Raji (cell line): ENCODE measurements around the gene SORBS2.

Experiments used
- POLR2A ChIP-seq: IDR thresholded peaks from 2 replicates; pipeline ENCODE4 v1.6.1; 2011; ENCODE audit warnings: low read depth, low read length, control low read depth; ENCODE audit not compliant: insufficient read depth

Gene SORBS2

DNA sequence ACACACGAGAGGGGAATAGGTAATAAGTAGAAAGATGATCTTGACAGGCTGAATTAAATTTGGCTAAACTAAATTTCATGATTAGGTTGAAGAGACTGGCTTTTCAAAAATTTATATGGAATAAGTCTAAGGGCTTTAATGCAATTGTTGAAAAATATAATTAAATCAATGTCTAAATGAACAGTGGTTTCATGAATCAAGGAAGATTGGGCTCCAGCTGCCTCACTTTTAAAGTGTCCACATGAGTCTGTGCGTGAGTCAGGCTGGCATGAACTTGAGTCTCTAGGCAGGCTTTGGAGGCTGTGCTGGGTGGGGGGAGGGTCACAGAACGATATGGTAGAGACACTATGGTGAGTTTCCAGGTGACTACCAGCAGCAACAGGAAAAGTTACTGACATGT is 111.9 kb downstream of the SORBS2 start:
- no peak for TF ChIP-seq POLR2A

DNA sequence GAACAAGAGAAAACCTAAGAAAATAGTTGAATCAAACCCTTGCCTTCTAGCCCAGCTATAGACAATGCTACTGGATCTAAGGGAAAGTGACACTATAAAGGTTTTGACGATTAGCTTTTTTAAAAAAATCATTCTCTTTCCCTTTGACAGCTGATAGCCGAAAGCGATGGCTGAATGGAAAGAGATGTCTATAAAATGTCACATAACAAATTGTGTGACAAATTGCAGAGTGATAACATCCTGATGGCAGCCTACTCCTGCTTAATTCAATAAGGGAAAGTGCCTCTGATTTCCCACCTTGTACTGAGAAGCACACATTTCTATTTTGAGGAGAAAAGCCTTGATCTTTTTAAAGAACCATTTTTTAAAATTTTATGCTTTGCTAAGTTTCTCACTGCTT is 114.5 kb downstream of the SORBS2 start:
- TF ChIP-seq POLR2A, result no peak

DNA sequence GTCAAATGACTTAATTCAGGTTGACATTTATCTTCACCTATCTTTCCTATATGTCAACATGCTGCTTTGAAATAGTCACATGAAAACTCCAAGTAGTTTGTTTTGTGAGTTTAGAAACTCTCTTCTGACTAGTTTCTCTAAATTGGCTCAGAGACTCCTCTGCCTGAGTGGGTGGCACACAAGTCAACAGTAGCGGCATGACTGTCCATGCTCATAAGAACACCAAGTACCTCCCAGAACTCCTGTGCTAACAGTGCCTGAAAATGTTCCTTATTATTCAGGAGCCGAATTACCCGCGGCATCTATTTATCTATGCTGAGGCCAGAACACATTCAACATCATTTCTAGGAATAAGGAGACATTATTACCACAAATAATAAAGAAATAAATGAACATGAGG is 116.3 kb downstream of the SORBS2 start:
- no peak for TF ChIP-seq POLR2A

DNA sequence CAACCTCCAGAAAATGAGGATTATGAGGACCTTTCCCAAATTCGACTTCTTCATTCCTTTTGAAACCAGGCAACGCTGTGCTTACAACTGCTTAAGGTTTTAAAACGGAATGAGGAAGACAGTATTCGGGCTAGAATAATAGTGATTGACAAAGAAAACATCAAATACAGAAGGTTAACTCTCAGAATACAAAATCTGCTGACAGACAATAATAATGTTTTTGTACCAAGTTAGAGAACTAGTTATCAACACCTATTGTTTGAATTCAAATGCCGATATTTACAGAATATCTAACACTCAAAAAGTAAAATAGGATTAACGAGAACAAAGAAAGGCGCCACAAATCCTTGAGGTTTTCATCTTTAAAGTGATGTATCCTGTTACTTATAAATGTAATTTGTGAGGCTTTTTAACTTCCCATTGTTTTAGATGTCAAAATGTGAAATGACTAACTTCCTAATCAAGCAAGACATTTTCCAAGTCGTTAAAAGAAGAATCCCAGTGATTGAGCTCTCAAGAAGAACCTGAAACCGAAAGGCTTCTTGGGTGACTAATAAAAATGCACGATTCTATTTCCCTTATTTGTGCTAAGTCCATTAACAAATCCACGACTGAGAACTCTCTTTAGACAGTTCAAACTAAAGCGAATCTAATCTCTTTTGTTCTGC is 118.3 kb downstream of the SORBS2 start:
- TF ChIP-seq POLR2A, result no peak

DNA sequence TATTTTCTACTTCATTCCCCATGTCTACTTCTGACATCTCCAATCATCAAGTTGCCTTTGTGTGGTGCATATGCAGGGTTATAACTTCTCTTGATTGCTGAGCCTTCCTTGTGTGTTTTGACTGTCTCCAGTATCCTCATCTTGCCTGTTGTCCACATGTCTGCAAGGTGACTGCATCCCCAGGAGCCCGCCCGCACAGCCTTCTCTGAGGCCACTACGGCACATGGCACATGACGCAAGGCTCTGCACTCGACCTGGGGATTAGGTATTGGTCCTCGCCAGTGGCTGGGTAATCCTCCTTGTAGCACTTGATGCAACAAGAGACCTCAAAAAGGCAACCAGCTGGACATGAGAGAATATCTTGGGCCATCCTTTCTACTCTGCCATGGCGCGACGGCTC is 122.6 kb downstream of the SORBS2 start:
- TF ChIP-seq POLR2A, result no peak

DNA sequence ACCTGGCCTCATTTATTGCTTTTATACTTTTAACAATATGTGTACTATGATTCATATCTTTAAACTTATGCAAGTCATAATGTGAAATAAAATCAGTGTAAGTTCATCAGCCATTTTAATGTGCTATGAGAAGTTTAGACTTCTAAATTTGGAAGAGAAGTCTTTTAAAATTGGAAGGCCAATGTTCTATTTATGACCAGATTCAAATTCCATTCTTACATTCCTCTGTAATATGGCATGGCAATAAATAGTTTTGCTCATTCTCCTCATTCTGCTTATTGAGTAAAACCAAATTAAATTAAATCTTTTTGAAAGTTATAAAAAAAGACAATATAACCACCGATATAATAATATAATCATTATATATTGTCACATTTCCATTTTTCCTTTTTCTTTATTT is 126.2 kb downstream of the SORBS2 start:
- no peak for TF ChIP-seq POLR2A

DNA sequence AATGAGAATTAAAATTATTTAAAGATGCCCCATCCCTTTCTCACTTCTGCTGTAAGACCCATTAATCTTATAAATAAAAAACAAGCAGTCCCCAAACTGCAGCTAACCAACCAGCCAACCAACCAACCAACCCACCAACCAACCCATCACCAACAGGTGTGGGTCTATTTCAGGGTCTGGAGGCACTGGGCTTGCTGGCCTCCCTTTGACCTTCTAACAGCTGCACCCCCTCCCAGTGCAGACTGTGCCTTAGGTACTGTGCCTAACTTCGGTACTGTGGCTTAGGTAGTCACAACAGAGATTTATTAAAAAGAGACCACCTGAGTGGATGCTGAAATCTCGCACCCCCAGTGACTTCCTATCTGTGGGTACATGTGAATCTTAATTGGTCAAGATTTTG is 128.1 kb downstream of the SORBS2 start:
- TF ChIP-seq POLR2A, result no peak

DNA sequence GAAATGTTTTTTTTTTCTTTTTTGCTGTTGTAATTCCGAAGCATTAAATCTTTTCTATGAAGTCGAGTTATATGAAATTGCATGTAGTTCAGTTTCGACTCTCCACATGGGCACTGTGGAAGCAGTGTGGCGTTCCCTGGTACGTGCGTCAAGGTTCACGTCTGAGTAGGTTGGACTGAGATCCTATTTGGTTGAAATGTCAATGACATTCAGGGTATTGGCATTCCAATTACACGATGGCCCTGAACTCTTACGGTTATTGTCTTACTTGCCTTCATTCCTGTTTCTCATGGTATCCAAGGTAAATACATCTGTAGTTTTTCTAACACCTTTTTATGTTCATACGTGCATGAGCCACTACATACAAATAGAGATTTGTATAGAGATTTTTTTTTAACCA is 128.8 kb downstream of the SORBS2 start:
- no peak for TF ChIP-seq POLR2A

DNA sequence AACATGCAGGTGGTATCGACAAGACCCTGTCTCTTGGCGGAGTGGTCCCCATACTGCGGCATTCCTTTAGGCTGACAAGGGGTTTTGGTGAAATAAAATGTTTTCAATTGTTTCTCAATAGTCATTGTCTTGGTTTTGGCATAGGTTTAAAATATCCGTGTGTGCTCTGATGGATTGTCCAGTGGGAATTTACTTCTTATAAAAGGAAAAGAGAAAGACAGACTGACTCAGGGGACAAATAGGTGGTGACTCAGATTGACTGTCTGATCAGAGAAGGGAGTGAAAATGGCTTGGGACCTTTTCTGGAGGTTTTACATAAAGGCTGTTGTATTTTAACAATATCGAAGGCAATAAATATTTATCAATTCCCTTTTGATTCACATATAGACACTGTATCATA is 129.8 kb downstream of the SORBS2 start:
- TF ChIP-seq POLR2A, result no peak

DNA sequence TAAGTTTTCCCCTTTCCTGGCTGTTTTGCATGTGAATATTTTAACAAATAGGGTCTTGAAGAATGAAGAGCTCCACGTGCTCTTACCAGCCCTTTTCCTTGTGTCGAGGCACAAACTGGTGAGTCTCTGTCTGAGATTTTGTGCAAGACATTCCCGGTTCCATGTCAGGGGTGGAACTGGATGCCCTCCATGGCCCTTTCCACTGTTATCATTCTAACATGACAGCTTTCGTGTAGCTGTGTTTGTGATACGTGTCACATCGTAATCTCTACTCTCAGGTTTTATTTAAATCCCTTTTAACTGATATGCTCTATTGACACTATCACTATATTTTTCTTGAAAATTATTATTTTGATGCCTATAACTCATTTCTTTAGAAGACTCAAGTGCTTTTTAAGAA is 130.4 kb downstream of the SORBS2 start:
- TF ChIP-seq POLR2A, result no peak

DNA sequence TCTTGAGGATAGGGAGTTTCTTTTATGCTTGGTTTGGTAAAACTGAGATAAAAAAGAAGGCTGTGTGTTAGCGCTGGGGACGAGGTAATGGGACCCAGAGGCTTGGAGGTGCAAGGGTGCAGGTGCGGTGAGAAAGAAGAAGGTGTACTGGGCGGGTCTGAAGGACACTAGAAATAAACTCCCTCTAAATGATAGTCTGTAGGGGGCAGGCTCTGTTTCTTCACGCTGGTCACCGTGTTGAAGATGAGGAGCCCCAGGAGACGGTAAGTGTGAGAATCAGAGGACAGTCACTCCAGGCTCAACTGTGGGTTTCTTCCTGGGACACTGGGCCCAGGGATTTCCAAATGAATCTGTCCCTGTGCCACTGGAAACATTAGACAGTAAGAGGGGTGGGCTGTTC is 131.4 kb downstream of the SORBS2 start:
- TF ChIP-seq POLR2A, result no peak

DNA sequence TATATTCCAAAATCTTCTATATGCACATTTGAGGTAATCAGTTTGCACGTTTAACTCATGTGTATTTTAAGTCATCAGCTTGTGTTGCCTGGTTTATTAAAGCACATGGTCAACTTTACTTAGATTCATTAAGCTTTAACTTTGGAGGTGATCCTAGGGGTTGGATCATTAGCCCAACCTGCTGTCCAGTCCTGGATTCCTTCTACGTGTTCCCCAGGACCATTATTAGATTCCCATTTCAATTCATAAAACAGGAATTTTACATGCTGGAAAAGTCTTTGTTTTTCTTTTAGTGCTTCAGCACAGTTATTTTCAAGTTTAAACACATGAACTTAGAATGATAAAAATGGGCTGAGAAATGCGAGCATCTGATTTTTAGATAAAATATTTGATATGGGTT is 132.5 kb downstream of the SORBS2 start:
- no peak for TF ChIP-seq POLR2A

DNA sequence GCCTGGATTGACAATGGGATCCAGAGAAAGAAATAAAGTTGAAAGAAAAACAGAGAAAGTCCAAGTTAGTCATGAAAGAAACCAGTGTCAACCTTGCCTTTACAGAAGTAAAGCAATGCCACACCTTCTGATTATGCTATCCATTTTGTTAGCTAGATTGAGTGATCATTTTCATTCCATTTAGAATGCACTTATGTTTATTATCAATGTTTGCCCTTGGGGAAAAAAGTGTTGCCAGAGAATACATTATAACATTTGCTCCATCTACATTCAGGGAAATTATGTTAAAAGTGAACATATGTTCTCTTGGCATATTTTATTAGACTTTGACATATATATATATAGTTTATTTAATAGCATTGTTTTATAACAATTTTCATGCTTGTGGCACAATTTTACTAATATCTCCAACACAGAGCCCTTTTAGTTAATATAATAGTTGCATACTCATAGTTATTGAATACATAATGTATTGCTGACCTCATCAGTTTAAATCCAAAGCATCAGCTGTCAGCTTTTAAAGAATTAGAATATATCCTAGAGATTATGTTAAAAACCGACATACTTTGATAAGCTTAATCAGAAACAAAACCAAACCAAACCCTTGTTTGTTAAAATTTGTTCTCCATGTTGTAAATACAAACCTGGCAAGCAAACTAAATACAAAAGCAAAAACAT is 134.2 kb downstream of the SORBS2 start:
- no peak for TF ChIP-seq POLR2A

DNA sequence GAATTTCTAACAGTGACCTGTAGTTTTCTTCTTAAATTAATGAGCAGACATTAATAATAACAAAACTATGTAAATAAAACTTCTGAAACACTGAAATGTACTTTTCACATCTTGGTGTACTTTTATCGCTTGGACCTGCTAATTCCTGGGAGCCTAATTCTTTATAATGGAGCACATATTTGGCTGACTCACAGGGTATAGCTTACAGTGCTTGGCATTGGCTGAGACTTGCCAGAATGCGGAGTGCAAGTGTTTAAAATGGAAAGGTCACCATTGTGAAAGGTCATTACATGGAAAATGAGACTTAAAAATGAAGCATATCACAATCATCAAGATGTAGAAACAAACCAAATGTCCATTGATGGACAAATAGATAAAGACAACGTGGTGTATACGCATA is 139.4 kb downstream of the SORBS2 start:
- TF ChIP-seq POLR2A, result no peak

DNA sequence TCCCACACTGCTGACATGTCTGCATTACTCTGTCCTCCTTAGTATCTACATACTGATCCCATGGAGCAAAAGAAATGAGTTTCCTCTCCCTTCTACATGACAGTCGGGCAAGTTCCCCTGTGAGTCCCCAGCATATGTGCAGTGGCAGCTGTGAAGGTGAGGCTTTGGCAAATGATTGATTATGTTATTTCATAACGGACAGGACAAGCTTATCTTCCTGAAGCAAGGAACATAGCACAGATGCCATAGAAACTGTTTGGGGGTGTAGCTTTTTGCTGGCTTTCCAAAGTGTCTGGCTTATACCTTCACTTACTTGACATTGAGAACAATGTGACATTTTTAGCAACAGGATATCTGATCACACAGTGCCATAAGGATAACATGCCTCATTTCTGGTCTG is 139.8 kb downstream of the SORBS2 start:
- no peak for TF ChIP-seq POLR2A

DNA sequence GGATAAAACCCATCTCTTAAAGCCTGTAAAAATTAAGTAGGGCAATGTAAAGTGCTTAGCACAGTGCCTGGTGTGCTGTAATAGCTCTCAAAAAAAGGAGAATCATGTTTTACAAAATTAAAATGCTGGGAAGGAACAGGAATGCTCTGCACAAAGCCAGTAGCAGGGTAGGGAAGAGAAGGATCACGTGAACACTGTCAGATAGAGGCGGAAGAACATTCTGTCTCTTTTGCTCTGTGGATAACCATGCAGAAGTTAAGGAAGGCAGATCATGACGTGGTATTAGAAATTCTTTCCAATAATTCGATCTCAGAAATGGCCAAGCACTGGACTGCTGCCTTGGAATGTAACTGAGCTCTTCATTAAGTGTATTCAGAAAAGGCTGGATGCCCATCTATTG is 140.5 kb downstream of the SORBS2 start:
- TF ChIP-seq POLR2A, result no peak

DNA sequence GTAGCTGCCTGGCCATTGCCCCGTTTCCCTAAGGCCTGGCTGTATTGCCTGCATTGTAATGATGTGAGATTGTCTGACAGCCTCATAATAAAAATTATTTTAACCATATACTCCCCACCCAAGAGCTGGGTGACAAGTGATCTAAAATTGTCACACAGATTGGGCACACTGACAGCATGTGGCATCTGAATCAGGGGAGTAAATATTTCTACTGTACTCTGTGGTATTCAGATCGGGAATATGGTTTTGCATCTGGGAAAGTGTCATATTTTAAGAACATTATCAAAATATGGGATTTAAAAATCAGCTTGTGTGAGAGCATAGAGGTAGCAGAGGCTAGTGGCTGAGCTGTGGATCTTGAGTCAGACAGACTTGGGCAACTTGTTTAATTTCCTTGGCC is 140.9 kb downstream of the SORBS2 start:
- no peak for TF ChIP-seq POLR2A
